Ascending aorta (tissue), 2 donors: Measurements from ENCODE around the gene ZNF394. TPM values are rescaled to one million over a fixed set of nuclear protein-coding genes. Genes with fewer than 3 reads are reported as not detected.

Source experiments
- DNase-seq, 2 donors: peaks; one replicate each; pipeline ENCODE4 v3.0.0-alpha.2; 2019; ENCODE audit warnings: low spot score in 2 of 2
- H3K27ac ChIP-seq, 2 donors: fragments of 200-600 bp; sonication (generic); one replicate each; pipeline ENCODE4 v1.5.1; 2016 to 2017; ENCODE audit warnings: mild to moderate bottlenecking in 1 of 2
- H3K27me3 ChIP-seq: fragments of 200-600 bp; sonication (generic); one replicate; pipeline ENCODE4 v1.5.1; 2017
- H3K36me3 ChIP-seq, 2 donors: fragments of 200-600 bp; sonication (generic); one replicate each; pipeline ENCODE4 v1.5.1; 2016
- H3K4me1 ChIP-seq, 2 donors: fragments of 200-600 bp; sonication (generic); one replicate each; pipeline ENCODE4 v1.5.1; 2016 to 2017; ENCODE audit warnings: mild to moderate bottlenecking in 1 of 2
- H3K4me3 ChIP-seq, 2 donors: fragments of 200-600 bp; sonication (generic); one replicate each; pipeline ENCODE4 v1.5.1; 2016 to 2017; ENCODE audit warnings: mild to moderate bottlenecking in 1 of 2
- H3K9me3 ChIP-seq, 2 donors: fragments of 200-600 bp; sonication (generic); one replicate each; pipeline ENCODE4 v1.5.1; 2016
- intact Hi-C: fragments of 100-400 bp; cut with DNase I; formaldehyde crosslinking; loops from one replicate; pipeline ENCODE4 v1.15.1; 2023
- total RNA-seq: library from RNA; depleted of rRNA; stranded (reverse); fragments of >200 nt; gene quantifications from one replicate; pipeline ENCODE4 v1.1.0, GENCODE V29; 2016
- TF ChIP-seq, protein P1 (sequence below), 3 experiments: fragments of 200-600 bp in 2 of 3; fragments of 450-650 bp in 1 of 3; sonication (generic) in 2 of 3; IDR thresholded peaks; one replicate each; pipeline ENCODE4 v1.5.1; 2016 to 2019; ENCODE audit warnings: antibody characterized with exemption in 3 of 3, mild to moderate bottlenecking in 1 of 3, moderate library complexity in 1 of 3

ZNF394 gene
- total RNA-seq, 1 donor from 2014 or later = 25.7 TPM

DNA sequence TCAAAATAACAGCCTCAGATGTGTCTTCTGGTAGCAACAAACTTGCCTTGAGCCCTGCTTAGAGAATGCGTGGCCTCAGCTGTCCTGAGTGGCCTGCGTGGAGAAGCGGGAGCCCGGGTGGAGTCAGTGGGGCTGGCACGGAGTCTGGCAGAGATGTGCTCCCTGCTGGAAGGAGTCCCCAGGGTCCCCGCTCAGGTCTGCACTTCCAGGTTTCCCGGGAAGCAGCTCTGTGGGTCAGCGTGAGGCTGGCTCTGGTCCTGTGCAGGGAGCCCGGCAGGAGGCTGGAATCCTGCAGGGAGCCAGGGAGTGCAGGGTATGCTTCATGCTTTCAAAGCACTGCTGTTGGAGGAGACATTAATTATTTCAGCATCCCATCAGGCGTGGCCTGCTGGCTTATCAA is 51.2 kb downstream of the ZNF394 start:
- H3K4me3 ChIP-seq = no peak overlapping the region
- TF ChIP-seq, protein P1, sequence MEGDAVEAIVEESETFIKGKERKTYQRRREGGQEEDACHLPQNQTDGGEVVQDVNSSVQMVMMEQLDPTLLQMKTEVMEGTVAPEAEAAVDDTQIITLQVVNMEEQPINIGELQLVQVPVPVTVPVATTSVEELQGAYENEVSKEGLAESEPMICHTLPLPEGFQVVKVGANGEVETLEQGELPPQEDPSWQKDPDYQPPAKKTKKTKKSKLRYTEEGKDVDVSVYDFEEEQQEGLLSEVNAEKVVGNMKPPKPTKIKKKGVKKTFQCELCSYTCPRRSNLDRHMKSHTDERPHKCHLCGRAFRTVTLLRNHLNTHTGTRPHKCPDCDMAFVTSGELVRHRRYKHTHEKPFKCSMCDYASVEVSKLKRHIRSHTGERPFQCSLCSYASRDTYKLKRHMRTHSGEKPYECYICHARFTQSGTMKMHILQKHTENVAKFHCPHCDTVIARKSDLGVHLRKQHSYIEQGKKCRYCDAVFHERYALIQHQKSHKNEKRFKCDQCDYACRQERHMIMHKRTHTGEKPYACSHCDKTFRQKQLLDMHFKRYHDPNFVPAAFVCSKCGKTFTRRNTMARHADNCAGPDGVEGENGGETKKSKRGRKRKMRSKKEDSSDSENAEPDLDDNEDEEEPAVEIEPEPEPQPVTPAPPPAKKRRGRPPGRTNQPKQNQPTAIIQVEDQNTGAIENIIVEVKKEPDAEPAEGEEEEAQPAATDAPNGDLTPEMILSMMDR (IDR thresholded peaks at IDR 0.05) = no peak
- intact Hi-C loops = no loop called here
- H3K36me3 ChIP-seq = peaks cover 62 to 80% of the 10 kb centered on the region in 2 donors
- no peak for DNase-seq
- H3K9me3 ChIP-seq = no peaks in the 10 kb centered on the region
- H3K4me1 ChIP-seq = no peaks in the 10 kb centered on the region
- H3K27ac ChIP-seq = no peak overlapping the region
- H3K27me3 ChIP-seq = no peaks in the 10 kb centered on the region

DNA sequence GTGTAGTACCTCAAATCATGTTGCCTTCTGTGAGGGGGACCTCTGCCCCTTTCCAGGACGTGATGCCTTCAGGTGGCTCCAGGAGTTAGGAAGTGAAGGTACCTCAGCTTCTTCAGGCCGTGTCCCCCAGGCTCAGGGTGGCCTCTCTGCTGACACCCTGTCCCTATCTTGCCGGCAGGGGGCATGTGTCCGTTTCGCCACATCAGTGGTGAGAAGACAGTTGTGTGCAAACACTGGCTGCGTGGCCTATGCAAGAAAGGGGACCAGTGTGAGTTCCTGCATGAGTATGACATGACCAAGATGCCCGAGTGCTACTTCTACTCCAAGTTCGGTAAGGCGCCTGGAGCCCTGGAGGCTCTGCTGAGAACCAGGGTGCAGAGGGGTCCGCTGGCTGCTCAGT is 52.1 kb downstream of the ZNF394 start:
- Histone ChIP-seq H3K4me1 (no peaks in the 10 kb centered on the region), H3K27me3 (no peaks in the 10 kb centered on the region), H3K27ac (no peak overlapping the region), H3K4me3 (no peak overlapping the region), H3K36me3 (peaks cover 61 to 76% of the 10 kb centered on the region in 2 donors), H3K9me3 (no peaks in the 10 kb centered on the region)
- TF ChIP-seq, protein P1 (IDR thresholded peaks at IDR 0.05) = no peak
- intact Hi-C loops = no loop called here
- DNase-seq = no peak

DNA sequence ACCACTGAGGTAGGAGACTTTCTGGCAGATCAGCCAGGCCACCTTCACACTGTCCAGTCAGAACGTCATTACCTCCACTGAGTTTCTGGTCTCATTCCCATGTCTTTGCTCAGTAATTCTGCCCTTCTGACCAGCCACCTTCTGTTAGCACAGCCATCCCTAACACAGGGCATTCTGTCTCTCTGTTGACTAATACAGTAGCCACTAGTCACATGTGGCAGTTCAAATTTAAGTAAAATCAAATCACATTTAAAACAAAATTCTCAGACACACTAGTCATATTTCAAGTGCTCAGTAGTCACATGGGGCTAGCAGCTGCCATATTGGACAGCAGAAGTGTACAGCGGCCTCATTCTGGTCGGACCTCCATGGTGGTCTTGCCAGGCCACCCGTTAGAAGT is 54.0 kb downstream of the ZNF394 start:
- H3K36me3 ChIP-seq = peaks cover 55 to 63% of the 10 kb centered on the region in 2 donors
- H3K9me3 ChIP-seq = no peaks in the 10 kb centered on the region
- no peaks in the 10 kb centered on the region for H3K27me3 ChIP-seq
- peaks cover 0 to 9% of the 10 kb centered on the region in 2 donors for H3K4me1 ChIP-seq
- H3K27ac ChIP-seq = no peak overlapping the region
- no peak overlapping the region for H3K4me3 ChIP-seq
- TF ChIP-seq, protein P1 (IDR thresholded peaks at IDR 0.05) = no peak
- DNase-seq = no peak
- intact Hi-C loops = no loop called here

Other genes starting within 250 kb of the ZNF394 start
- not detected for gene MYH16, start 227.4 kb downstream of the ZNF394 start, total RNA-seq
- 87.7 TPM for gene ARPC1A, start 174.4 kb downstream of the ZNF394 start, total RNA-seq
- 360 TPM for gene ARPC1B, start 125.6 kb downstream of the ZNF394 start, total RNA-seq
- gene PDAP1, start 91.7 kb downstream of the ZNF394 start, total RNA-seq = 104 TPM
- 41.3 TPM for gene BUD31, start 91.3 kb downstream of the ZNF394 start, total RNA-seq
- 2.6 TPM for gene PTCD1, start 61.5 kb downstream of the ZNF394 start, total RNA-seq
- gene CPSF4, start 61.3 kb downstream of the ZNF394 start, total RNA-seq = 38.0 TPM
- gene ATP5MF, start 34.1 kb downstream of the ZNF394 start, total RNA-seq = 893 TPM
- gene ZNF789, start 27.4 kb downstream of the ZNF394 start, total RNA-seq = 4.2 TPM
- 4.4 TPM for gene ZKSCAN5, start 4.4 kb upstream of the ZNF394 start, total RNA-seq
- 0.64 TPM for gene FAM200A, start 51.8 kb upstream of the ZNF394 start, total RNA-seq
- gene ZNF655, start 58.4 kb upstream of the ZNF394 start, total RNA-seq = 37.9 TPM
- 0.43 TPM for gene TMEM225B, start 98.0 kb upstream of the ZNF394 start, total RNA-seq
- gene ZSCAN25, start 116.7 kb upstream of the ZNF394 start, total RNA-seq = 10.3 TPM
- 0.43 TPM for gene CYP3A5, start 179.7 kb upstream of the ZNF394 start, total RNA-seq
- not detected for gene CYP3A7, start 234.9 kb upstream of the ZNF394 start, total RNA-seq